Testis (tissue), 3 donors: ENCODE data around the gene PITPNM3. TPM values are rescaled to one million over a fixed set of nuclear protein-coding genes. Genes with fewer than 3 reads are reported as not detected.
"Not testable (repeated sequence)": the region's sequence is repeated elsewhere in the genome, so short reads cannot be mapped to it uniquely, and the experiment has no call there.

Experiments
- DNase-seq: peaks from one replicate; pipeline ENCODE4 v3.0.0-alpha.2; 2019
- H3K27ac ChIP-seq, 2 donors: fragments of 200-600 bp; sonication (generic); one replicate each; pipeline ENCODE4 v1.5.1; 2019
- H3K27me3 ChIP-seq: fragments of 200-600 bp; sonication (generic); one replicate; pipeline ENCODE4 v1.5.1; 2019
- H3K36me3 ChIP-seq: fragments of 200-600 bp; sonication (generic); one replicate; pipeline ENCODE4 v1.5.1; 2017; ENCODE audit warnings: low read depth; ENCODE audit errors: missing control alignments
- H3K4me1 ChIP-seq: fragments of 200-600 bp; sonication (generic); one replicate; pipeline ENCODE4 v1.5.1; 2019
- H3K4me3 ChIP-seq, 2 donors: fragments of 200-600 bp; sonication (generic); one replicate each; pipeline ENCODE4 v1.5.1; 2017 to 2019
- H3K9me3 ChIP-seq: fragments of 200-600 bp; sonication (generic); one replicate; pipeline ENCODE4 v1.5.1; 2017
- CTCF ChIP-seq, 3 experiments: fragments of 450-650 bp in 2 of 3; fragments of 200-600 bp in 1 of 3; sonication (generic) in 1 of 3; IDR thresholded peaks; one replicate each; pipeline ENCODE4 v1.5.1; 2016 to 2019; ENCODE audit warnings: antibody characterized with exemption in 3 of 3, mild to moderate bottlenecking in 2 of 3, moderate library complexity in 1 of 3
- POLR2A ChIP-seq: fragments of 450-650 bp; IDR thresholded peaks from one replicate; pipeline ENCODE4 v1.6.1; 2017; ENCODE audit warnings: antibody characterized with exemption, mild to moderate bottlenecking, moderate library complexity
- WGBS, 2 donors: methylation state at CpG; one replicate each; pipeline ENCODE4 v1.1.5; 2018; 5-methylcytosine and 5-hydroxymethylcytosine counted together
- intact Hi-C: fragments of 100-400 bp; cut with DNase I; formaldehyde crosslinking; loops from one replicate; pipeline ENCODE4 v1.15.1; 2023; ENCODE audit warnings: low total_unique reads
- polyA plus RNA-seq: library from polyadenylated mRNA; stranded (reverse); fragments of 350-450 nt; fragmentation: Illumina TruSeq; extraction: RNeasy Lipid Tissue Mini Kit (QIAGEN cat#74804); gene quantifications from one replicate; pipeline ENCODE4 v1.2.3, GENCODE V29; 2014; ENCODE audit warnings: low read depth, low replicate concordance; ENCODE audit not compliant: insufficient read depth
- total RNA-seq, 2 donors: library from RNA; depleted of rRNA; stranded (reverse); fragments of >200 nt; gene quantifications; one replicate each; pipeline ENCODE4 v1.2.3, GENCODE V29; 2016

Gene PITPNM3
- total and polyA plus RNA-seq, 3 donors from 2014 or later: 6.3 to 7.3 (median 6.7) TPM

GRCh38 chr17:6575596-6575988 is 19.2 kb upstream of the PITPNM3 start:
- DNase-seq: no peak
- intact Hi-C loops: no loop called here
- no peak overlapping the region for H3K27ac ChIP-seq

GRCh38 chr17:6574687-6575595 is 18.6 kb upstream of the PITPNM3 start:
- no peaks in the 10 kb centered on the region for H3K36me3 ChIP-seq
- H3K27me3 ChIP-seq: no peaks in the 10 kb centered on the region
- no peaks in the 10 kb centered on the region for H3K9me3 ChIP-seq
- WGBS, 2 donors: 42 to 52% methylated on average over 22 to 23 of the region's 23 CpGs
- intact Hi-C loops: no loop called here
- no peak overlapping the region for H3K4me3 ChIP-seq
- no peak overlapping the region for H3K27ac ChIP-seq
- peaks cover 13% of the 10 kb centered on the region for H3K4me1 ChIP-seq
- no peak for TF ChIP-seq POLR2A
- TF ChIP-seq CTCF (IDR thresholded peaks at IDR 0.05): no peak
- peak; percentile 37 for DNase-seq

More at GRCh38 chr17:6575596-6575988, 19.2 kb upstream of the PITPNM3 start:
- no peak overlapping the region for H3K4me3 ChIP-seq
- H3K36me3 ChIP-seq: no peaks in the 10 kb centered on the region
- H3K27me3 ChIP-seq: no peaks in the 10 kb centered on the region
- TF ChIP-seq CTCF (IDR thresholded peaks at IDR 0.05) (no peak), POLR2A (no peak)
- 67 to 69% methylated on average over 5 of the region's 5 CpGs for WGBS, 2 donors
- H3K9me3 ChIP-seq: no peaks in the 10 kb centered on the region
- peaks cover 13% of the 10 kb centered on the region for H3K4me1 ChIP-seq

- Histone ChIP-seq H3K27me3 (no peaks in the 10 kb centered on the region), H3K27ac (no peak overlapping the region), H3K4me1 (peaks cover 13% of the 10 kb centered on the region), H3K36me3 (no peaks in the 10 kb centered on the region), H3K4me3 (no peak overlapping the region), H3K9me3 (no peaks in the 10 kb centered on the region)
- TF ChIP-seq CTCF (IDR thresholded peaks at IDR 0.05) (no peak), POLR2A (no peak)
- 93 to 94% methylated on average over 13 of the region's 13 CpGs for WGBS, 2 donors
- intact Hi-C loops: no loop called here
- DNase-seq: no peak
Observed at GRCh38 chr17:6573982-6574686, 17.8 kb upstream of the PITPNM3 start.

- H3K27me3 ChIP-seq, H3K36me3 ChIP-seq, H3K4me3 ChIP-seq, DNase-seq, H3K9me3 ChIP-seq, intact Hi-C loops, H3K27ac ChIP-seq: not testable (repeated sequence)
- 86 to 97% methylated on average over 3 to 6 of the region's 6 CpGs for WGBS, 2 donors
- peaks cover 13% of the 10 kb centered on the region for H3K4me1 ChIP-seq
Observed at GRCh38 chr17:6573495-6573894, 17.1 kb upstream of the PITPNM3 start.

- Histone ChIP-seq H3K4me3 (no peak overlapping the region), H3K36me3 (no peaks in the 10 kb centered on the region)
- intact Hi-C loops: no loop called here
Observed at GRCh38 chr17:6572972-6573370, 16.6 kb upstream of the PITPNM3 start.

More at GRCh38 chr17:6572972-6573370, 16.6 kb upstream of the PITPNM3 start:
- no peaks in the 10 kb centered on the region for H3K9me3 ChIP-seq
- no peak for DNase-seq
- no peaks in the 10 kb centered on the region for H3K27me3 ChIP-seq
- peaks cover 13% of the 10 kb centered on the region for H3K4me1 ChIP-seq
- 92 to 97% methylated on average over 5 to 8 of the region's 8 CpGs for WGBS, 2 donors
- TF ChIP-seq POLR2A: no peak
- TF ChIP-seq CTCF (IDR thresholded peaks at IDR 0.05): no peak
- H3K27ac ChIP-seq: no peak overlapping the region
